CD4-positive, alpha-beta T cell treated with Interleukin-10 for 1 hour (primary cell): ENCODE data around the gene DPH1.

Experiments
- DNase-seq: peaks from one replicate; pipeline ENCODE4 v3.0.0-alpha.2; 2020

DPH1 gene

DNA sequence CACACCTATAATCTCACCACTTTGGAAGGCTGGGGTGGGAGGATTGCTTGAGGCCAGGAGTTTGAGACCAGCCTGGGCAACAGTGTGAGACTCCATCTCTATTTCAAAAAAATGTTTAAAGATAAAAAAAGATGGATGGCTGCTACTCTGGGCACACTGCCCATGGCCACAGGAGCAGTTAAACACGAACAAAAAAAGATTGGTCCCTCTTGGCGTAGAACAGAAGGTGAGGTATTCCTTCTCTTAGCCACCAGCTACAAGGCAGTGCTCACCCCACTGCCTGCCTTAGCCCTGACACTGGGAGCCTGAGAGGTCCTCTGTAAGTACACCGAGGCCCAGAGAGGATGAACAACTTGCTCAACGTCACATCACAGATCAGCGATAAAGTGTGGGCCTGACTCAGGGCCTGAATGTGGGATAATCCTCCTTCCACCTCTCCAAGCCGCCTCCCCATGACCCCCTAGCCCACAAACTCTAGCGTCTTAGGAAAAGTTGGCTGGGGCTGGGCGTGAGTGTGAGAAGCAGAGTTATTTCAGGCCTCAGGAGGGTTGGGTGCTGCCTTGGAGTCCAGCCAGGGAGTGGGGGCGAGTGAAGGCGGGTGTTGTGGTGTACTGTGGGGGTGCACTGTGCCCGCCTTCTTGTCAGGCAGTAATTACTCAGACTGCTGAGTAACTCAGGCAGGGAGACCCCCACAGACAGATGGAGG is 2.3 kb upstream of the DPH1 start:
- no peak for DNase-seq

DNA sequence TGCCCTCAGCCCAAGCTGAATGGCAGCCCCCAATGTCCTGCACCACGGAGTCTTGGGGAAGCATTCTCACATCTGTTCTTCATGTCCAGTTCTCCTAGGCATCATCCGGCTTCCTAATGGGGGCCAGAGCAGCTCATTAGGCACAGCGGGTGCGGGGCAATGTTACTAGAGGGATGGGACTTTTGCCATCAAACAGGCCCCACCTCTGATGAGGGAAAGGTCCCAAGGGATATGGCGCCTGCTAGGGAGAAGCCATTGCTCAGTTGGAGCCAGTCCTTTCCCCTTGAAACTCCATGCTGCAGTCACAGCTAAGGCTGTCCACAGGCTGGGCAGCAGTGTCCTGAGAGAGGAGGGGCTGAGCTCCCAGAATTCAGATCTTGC is 1.7 kb upstream of the DPH1 start:
- DNase-seq = no peak

DNA sequence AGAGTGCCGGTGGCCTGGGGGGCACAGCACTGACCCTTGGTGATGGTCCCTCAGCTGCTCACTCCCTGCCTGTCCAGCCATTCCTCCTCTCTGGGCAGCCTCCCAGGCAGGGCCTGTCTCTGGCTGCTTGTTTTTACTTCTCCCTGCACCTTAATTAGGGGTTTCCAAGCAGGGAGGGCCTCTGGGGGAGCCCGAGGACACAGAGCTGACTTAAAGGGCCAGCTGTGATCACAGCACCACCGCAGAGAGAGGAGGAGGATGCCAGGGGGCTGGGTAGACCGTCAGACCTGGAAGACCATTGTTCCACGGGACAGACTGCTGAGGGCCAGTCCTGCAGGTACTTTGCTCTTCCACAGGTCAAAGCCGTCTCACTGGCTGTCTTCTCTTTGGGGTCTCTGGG is 1.2 kb upstream of the DPH1 start:
- DNase-seq = no peak

DNA sequence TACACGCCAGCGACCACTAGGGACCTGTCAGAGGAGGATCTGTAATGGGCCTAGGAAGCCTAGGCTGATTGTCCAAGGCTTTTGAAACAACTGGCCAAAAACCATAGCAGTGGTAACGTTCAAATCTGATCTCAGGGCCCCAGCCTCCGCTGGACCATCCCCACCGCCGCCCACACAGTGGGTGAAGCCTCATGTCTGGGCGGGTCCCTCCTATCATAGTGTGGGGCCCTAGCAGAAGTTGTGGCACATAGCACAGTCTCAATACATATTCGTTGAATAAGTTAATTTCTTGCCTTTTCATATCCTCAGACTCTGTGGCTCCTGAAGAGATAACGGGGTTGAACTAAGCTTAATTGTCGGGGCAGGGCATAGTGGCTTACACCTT is 818 bp downstream of the DPH1 start:
- no peak for DNase-seq

DNA sequence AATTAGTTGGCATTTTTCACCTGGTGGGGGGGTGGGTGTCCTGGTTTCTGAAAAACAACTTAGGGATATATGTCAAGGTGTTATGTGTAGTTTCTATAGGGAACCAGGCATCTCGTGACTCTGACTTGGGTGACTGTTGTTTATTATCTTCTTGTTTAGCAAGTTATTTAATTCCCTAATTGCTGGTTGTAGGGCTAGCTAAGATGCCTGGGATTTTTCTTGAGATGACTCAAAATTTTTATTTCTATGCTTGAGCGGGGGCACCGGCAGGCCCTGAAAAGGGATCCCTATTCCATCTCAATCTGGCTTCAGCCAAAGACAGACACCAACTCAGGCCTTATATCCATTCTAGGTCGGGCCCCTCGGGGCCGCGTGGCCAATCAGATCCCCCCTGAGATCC is 3.2 kb downstream of the DPH1 start:
- no peak for DNase-seq

DNA sequence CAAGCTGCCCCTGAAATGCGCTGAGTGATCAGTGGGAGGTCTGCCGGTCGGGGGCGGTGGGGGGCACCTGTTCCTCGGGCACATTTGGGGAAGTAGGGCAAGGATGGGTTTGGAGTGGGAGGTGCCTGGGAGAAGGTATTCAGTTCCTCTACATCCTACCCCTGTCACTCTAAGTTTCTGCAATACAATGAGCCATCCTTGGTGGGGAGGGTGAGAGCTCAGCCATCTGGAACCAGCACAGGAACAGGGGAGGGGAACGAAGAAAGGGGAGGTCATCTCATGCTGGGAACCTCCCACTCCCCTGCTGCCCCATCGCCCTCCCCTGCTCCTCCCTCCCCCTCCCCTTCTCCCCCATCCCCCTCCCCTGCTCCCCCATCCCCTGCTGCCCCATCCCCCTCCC is 4.2 kb downstream of the DPH1 start:
- no peak for DNase-seq

DNA sequence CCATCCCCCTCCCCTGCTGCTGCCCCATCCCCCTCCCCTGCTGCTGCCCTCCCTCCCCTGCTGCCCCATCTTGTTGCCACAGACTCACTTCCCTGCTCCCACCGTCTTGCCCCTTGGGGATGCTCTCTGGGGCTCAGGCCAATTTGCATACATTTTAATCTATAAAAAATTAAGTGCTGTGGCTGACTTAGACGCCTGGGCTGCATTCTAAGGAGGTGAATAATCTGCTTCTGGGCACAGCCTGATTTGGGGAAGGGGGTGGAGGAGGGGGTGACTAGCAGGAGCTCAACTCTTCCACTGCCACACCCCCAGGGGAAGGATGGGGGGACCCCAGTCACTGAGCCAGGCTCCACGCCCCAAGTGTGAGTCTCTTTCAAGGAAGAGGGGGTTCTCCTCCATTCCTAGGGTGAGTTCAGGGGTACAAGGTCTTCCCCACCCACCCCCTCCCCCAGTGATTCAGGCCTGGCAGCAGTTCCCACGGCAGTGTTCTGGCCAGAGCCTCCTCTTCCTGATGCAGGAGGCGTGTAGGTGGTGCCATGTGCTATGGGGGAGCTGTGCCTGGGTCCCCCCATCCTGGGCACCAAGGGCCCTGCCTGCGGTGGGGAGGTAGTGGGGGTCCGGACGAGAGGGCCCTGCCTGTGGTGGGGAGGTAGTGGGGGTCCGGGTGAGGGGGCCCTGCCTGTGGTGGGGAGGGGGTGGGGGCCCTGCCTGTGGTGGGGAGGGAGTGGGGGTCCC is 5.0 kb downstream of the DPH1 start:
- DNase-seq = no peak

DNA sequence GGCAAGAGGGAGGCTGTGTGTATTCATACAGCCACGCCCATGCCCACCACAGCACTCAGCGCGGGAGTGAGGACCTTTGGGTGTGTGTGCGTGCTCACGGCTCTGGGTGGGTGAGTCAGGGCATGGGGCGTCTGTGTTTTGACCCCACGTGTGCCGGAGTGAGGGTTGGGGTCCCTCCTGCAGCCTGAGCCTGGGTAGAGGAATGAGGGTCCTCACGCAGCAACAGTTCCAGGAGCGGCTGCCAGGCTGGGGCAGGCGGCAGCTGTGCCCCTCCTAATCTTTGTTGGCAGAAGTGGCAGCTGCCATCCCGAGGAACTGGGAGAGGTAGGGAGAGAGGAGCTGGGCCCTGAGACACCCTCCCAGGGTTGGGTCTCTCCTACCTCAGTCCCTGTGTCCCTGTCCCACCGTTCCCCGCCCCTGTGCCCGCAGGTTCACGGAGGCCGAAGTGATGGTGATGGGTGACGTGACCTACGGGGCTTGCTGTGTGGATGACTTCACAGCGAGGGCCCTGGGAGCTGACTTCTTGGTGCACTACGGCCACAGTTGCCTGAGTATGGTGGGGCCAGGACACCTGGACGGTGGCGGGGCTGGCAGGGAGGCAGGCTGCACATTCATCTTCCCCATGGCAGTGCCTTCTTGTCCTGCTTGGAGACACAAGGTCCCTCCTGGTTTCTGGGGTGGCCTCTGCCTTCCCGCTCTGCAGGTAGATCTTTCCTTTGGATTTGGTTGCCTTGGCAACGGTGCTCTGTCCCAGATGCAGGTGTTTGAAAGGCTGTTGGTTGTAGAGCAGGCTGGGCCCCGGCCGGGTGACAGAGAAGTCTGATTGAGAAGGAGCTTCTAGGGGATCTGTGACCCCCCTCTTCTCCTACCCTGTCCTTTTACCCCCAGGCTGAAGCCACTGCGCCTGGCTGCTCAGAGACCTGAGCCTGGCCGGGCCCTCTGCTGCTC is 5.9 kb downstream of the DPH1 start:
- DNase-seq = no peak

DNA sequence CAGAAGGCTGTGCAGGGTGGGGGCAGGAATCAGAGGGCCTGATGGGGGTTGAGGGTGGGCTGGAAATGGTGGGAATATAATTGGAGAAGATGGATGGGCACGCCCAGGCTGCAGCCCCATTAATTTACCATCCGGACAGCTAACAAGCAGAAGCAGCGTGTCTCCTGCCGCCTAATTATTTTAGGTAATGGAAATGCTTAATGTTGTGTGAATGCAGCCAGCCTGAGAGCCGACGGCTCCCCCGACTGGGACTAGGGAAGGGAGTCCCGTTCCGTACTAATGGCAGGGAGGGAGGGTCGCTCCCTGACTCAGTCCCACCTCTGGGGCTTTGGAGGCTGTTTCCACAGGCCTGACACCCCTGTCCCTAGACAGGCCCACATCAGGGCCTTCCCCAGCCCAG is 7.2 kb downstream of the DPH1 start:
- no peak for DNase-seq

DNA sequence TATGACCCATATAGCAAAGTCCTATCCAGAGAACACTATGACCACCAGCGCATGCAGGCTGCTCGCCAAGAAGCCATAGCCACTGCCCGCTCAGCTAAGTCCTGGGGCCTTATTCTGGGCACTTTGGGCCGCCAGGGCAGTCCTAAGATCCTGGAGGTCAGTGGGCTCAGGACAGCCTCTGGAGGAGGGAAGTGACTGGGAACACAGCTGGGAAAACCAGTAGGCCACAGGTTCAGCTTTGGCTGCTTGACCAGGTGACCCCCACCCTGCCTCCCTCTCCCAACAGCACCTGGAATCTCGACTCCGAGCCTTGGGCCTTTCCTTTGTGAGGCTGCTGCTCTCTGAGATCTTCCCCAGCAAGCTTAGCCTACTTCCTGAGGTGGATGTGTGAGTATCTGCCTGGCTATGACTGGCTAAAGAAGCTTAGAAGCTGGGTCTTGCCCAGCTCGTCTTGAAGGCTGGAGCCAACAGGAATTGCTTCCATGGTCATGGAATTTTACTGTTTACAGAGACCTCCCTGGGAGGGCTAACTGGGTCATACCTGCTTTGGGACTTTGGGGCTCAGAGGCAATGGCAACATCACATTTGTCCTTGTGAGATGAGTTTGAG is 10.4 kb downstream of the DPH1 start:
- no peak for DNase-seq

DNA sequence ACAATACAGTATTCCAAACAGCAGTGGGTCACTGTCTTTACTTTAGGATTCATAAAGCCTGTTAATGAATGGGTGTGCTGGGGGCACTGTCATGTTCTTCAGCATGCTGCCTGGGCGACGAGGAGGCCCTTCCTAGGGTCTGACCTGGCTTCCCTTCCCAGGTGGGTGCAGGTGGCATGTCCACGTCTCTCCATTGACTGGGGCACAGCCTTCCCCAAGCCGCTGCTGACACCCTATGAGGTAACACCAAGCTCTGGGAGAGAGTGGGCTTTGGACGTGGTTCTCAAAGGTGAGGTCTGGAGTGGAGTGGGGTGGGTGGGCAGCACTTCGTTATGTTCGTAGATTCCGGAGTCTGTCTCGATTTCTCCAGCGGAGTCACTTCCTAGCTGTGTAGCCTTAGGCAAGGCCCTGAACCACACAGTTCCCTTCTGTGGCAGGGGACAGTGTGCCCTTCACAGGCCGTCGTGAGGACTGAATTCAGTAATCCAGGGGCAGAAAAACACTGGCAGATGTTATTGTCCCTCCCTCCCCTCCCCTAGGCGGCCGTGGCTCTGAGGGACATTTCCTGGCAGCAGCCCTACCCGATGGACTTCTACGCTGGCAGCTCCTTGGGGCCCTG is 11.1 kb downstream of the DPH1 start:
- no peak for DNase-seq

DNA sequence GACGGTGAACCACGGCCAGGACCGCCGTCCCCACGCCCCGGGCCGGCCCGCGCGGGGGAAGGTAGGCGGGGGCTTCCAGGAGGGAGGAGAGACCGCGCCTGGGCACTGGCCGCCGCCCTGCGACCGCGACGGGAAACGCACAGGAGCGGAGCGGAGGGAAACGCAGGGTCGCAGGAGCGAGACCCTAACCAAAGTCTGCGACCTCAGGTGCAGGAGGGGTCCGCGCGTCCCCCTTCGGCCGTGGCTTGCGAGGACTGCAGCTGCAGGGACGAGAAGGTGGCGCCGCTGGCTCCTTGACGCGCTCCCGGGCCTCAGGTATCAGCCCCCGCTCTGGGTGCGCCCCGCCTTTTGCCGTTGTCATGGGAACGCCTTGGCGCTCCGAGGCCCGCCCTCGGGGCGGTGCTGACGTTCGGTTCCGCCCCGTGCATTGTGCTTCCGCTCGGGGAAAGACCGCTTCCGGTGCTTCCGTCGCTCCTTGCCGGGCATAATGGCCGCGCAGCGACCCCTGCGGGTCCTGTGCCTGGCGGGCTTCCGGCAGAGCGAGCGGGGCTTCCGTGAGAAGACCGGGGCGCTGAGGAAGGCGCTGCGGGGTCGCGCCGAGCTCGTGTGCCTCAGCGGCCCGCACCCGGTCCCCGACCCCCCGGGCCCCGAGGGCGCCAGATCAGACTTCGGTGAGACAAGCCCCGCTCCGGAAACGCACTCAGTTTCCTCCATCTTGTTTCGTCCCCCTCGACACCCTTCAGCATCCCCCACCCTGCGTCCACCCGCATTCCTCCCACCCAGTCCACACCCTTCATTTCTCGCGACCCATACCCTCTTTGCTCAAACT is 11.8 kb downstream of the DPH1 start, which contains the start of gene OVCA2:
Gene OVCA2, plus strand, starts transcription at position 462 of the 829 bp plus-strand sequence. Its CDS starts 26 bp downstream, at position 488.
- peak; percentile 98 for DNase-seq

DNA sequence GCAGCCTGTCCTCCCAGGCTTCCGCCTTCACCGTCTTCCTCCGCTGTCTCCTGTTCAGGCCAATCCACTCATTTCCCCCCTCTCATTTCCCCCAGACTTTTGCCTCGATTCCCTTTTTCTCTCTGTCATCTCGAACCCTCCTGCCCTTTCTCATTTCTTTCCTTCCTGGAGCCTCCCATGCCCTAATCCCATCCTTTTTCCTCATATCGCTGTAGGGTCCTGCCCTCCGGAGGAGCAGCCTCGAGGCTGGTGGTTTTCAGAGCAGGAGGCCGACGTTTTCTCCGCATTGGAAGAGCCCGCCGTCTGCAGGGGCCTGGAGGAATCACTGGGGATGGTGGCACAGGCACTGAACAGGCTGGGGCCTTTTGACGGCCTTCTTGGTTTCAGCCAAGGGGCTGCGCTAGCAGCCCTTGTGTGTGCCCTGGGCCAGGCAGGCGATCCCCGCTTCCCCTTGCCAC is 12.5 kb downstream of the DPH1 start:
- no peak for DNase-seq

DNA sequence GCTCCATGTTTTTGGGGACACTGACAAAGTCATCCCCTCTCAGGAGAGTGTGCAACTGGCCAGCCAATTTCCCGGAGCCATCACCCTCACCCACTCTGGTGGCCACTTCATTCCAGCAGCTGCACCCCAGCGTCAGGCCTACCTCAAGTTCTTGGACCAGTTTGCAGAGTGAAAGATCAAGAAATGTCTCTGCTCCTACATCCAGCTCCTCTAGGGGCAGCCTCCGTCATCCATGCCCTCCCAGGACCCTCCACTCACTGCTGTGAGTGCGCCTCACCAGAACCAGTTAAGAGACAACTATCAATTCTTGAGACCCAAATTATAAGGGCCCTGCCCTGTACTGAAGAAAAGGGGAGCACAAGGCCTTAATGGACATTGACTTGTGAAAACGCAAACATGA is 13.0 kb downstream of the DPH1 start:
- DNase-seq = no peak

DNA sequence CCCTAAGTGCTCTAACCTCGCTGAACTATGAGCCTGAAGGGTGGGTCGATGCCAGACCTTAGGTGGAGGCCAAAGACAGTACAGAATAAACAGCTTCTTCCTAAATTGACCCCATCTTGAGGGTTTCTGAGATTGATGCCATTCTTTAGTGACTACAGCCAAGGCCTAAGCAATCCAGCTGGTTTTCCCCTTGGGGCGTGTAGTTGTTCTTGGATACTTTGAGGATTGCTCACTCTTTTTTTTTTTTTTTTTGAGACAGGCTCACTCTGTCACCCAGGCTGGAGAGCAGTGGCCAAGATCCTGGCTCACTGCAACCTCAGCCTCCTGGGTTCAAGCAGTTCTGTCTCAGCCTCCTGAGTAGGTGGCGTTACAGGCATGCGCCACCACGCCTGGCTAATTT is 13.8 kb downstream of the DPH1 start:
- DNase-seq = no peak

DNA sequence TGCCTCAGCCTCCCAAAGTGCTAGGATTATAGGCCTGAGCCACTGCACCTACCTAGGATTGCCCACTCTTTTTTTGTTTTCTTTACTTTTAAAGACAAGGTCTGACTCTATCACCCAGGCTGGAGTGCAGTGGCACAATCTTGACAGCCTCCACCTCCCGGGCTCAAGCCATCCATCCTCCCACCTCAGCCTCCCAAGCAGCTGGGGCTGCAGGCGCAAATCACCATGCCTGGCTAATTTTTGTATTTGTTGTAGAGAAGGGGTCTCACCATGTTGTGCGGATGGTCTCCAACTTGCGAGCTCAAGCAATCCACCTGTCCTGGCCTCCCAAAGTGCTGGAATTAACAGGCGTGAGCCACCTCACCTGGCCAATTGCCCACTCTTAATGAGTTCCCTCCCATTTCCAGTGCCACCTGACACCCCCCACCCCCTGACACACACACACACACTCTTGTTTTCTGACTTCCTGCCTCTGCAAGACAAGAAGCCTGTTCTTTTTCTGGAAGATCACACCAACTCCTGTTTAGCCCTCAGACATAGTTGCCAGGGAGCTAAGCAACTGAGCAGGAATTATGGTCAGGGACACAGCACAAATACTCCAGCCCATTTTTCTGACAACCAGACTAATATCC is 14.4 kb downstream of the DPH1 start:
- DNase-seq = no peak

DNA sequence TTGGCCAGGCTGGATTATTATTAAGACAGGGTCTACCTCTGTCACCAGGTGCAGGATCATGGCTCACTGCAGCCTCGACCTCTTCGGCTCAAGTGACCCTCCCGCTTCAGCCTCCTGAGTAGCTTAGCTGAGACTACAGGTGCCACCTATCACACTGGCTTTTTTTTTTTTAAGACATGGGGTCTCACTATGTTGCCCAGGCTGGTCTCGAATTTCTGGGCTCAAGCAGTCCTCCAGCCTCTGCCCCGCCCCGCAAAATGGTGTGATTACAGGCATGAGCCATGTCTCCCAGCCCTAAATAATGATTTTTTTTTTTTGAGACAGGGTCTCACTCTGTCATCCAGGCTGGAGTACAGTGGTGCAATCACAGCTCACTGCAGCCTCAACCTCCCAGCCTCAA is 17.6 kb downstream of the DPH1 start:
- DNase-seq = no peak

DNA sequence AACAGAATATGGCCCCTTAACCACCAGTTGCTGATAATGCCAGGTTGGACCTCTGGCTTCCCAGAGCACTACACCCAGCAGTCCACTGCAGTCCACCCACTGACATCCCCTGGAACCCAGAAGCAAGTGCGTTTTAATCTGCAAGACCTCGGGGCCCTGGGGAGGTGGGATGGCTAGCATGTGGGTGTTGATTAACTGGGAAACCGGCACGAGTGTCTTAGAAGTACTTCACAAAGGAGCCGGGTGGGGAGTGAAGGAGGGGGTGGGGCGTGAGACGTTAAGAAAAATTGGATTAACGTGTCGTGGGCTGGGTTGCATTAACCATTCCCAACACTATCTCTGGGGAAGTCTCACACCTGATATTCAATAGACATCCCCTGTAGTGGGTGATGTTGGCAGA is 18.9 kb downstream of the DPH1 start:
- no peak for DNase-seq

DNA sequence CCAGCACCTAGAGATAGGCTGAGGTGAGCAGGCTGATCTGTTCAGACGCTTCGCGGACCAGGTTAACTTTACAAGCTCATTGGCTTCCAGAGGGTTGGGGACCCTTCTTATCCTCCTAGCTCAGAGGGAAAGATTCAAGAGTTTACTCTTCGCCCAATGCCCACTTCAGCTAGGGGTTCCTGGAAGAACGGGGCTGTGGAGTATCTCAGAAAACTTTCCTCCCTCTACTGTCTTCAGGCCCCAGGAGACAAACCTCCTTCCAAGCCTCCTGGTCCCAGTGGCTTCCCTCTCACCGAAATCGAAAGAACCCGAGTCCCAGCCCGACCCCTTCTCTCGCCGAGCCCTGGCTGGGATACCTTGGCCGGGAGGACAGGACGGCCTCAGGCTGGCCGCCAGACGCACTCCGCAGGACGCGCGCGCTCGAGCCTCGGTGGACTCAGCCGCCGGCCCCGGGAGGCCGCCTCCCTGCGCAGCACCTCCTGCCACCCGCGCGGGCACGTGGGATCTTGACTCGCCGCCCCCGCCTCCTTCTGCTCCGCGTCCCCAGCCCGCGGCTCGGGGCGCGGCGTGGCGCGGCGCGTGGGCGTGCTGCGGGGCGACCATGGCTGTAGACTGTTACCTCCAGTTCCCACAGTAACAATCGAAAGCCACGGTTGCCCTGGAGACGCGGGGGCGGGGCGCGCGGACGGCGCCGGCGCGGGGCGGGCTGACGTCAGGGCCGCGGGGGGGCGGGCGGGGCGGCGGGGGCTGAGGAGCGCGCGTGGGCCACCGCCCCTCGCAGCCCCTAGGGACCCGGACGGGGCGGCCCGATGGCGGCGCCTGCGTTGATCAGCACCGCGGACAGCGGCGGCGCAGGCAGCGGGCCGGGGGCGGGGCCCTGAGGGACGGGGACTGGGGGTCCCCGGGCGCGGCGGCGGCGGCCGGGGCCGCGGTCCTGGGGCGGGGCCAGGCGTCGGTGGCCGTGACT is 19.7 kb downstream of the DPH1 start:
- peak; percentile 94 for DNase-seq
